Stimulated activated CD4-positive, alpha-beta T cell treated with anti-CD3 and anti-CD28 coated beads, Interleukin-4, amount 100 ng/mL, for 4 hours (primary cell): ENCODE data around the gene TMEM200A.

Experiments
- DNase-seq, 2 experiments: peaks; one replicate each; pipeline ENCODE4 v3.0.0-alpha.2; 2020

Gene TMEM200A

GRCh38 chr6:130379223-130379622 lies 13.4 kb downstream of the TMEM200A start:
- DNase-seq: no peak

- no peak for DNase-seq
Measured at GRCh38 chr6:130381012-130381411, 15.2 kb downstream of the TMEM200A start.

- peak in 1 of 2 experiments; percentile 9 for DNase-seq
Measured at GRCh38 chr6:130381459-130382380, 15.9 kb downstream of the TMEM200A start.

DNA sequence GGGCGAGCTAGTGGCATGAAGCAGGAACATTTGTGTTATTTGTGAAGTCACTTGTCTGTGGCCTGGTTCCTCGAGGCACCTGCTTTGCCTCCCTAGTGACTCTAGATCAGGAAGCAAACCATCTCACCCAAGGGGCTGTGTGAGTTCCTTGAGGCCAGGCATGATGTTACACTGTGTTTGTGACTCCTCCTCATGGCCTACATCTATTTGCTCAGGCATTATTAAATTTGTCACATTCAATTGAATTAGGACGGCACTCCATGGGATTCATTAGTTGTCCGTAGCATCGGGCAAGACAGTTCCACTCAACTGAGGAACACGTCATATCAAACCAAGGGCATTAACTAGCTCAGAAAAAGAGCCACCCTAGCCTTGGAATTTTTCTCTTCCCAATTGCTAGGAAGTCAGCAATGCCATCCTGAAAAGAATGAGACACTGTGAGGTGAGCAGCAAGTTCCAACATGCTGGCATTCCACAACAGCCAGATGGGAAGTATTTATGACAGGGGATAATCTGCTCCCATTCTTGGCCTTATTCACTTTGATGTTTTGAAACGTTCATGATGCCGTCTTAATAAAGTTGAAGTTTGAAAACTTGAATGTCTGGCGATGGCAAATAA lies 17.2 kb downstream of the TMEM200A start:
- no peak for DNase-seq

DNA sequence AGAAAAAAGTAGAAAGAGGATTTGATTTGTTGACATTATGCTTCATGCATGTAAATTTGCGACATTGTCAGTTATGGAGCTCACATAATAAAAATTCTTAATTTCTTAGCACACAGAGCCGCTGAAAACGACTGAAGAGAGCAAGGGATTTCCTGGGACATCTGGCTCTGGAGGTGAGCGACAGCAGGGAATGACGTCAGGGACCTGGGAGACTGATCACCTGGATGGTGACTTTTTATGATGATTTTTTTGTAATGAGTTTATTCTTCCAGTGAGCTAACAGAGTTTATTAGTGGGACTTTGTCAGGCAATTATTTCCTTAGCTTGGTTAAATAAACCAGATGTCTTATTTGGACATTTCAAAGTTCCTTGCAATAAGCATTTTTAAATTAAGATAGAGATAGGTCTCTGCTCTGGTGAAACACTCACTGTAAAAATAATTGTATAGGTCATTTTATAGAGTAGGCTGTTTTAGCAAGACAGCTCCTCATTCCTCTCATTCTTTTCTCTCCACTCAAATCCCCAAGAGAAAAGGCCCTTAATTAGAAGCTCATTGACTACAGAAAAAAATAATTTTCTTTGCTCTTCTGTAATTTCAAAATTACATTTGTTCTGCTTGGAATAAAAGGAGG lies 19.4 kb downstream of the TMEM200A start:
- DNase-seq: no peak

- DNase-seq: no peak
Measured at GRCh38 chr6:130389142-130389541, 23.3 kb downstream of the TMEM200A start.

GRCh38 chr6:130390890-130391289 lies 25.1 kb downstream of the TMEM200A start:
- DNase-seq: no peak

DNA sequence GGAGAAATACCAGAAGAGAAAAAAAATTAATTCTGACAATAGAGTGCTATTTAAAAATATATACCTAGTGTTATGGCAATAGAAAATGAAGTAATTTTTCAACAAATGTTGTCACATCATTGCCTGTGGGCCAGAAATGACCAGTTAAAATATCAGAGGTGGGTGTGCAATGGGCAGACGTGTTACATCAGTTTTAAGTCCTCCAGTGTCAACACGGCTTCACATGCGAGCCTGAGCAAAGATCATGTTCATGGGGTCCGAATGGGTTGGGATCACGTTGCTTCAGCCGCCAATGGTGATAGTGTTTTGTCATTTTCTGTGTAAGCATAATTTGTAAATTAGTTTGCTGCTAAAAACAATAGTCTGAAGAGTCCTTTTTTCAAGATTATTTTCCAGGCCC lies 27.5 kb downstream of the TMEM200A start:
- DNase-seq: no peak

DNA sequence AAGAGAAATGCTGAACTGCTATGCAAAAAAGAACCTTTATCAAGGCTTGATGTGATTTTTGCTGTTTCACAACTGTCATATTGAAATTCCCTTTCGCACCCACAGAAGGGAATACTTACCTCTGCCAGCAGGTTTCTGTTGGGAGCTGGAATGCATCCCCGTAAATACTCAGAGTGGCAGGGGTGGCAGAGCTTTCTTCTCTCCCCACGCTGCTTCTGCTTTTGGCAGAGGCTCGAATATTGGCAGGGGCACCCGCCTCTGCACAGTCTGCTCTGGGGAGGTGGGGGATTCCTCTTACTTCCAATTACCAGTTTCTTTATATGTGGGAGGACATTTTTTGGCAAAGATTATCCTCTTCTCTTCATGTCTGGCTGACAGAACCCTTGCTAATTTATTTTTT lies 28.4 kb downstream of the TMEM200A start:
- DNase-seq: no peak

DNA sequence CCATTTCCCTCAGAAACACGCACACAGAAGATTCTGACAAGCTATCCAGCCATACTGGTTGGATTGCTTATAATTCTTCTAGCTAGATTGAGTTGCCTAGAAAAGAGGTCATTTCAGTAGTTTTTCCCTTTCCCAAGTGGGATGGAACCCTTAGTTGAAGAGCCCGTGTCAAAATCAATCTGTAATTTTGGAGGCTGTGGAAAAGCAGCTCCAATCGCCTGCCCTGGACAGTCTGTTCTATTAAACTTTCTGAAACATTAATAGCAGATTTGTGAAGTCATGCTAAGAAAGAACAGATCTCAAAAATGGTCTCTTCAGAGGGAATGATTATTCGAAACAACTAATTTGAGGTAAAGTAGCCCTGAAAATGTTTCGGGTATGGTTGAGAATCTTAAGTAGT lies 29.3 kb downstream of the TMEM200A start:
- DNase-seq: no peak

- DNase-seq: no peak
Measured at GRCh38 chr6:130396722-130397121, 30.9 kb downstream of the TMEM200A start.

DNA sequence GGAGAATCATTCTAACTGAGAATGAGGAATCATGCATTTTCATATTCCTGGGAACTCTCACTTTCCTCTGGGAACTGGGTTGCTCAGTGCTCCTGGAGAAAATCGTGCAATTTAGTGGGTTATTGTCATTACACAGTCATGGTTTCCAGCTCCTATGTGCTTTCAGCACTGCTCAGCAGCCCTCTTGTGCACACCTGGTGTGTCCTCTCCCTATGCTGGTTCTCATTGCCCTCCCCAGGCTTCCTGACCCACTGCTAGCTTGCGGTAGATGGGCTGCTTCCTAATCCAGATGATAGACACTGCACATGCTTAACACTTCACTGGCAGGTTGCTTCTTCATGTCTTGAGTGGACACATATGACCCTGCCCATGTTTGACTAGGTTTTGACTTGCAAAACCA lies 39.7 kb downstream of the TMEM200A start:
- no peak for DNase-seq

GRCh38 chr6:130407032-130407431 lies 41.2 kb downstream of the TMEM200A start:
- DNase-seq: no peak

GRCh38 chr6:130409418-130410100 lies 43.7 kb downstream of the TMEM200A start:
- no peak for DNase-seq

DNA sequence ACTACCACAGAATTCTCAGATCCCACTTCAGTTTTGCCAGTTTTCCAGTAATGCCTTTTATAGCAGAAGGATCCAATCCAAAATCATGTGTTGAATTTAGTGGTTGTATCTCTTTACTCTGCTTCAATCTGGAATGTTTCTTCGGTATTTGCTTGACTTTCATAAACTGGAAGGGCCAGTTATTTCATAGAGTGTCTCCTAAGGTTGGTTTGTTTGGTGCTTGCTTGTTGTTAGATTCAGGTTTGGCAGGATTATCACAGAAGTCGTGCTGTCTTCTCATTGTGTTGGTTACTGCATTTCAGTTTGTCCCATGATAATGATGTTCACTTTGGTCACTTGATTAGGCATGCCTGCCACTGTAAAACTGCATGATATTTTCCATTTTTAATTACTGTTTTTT lies 45.7 kb downstream of the TMEM200A start:
- DNase-seq: no peak

DNA sequence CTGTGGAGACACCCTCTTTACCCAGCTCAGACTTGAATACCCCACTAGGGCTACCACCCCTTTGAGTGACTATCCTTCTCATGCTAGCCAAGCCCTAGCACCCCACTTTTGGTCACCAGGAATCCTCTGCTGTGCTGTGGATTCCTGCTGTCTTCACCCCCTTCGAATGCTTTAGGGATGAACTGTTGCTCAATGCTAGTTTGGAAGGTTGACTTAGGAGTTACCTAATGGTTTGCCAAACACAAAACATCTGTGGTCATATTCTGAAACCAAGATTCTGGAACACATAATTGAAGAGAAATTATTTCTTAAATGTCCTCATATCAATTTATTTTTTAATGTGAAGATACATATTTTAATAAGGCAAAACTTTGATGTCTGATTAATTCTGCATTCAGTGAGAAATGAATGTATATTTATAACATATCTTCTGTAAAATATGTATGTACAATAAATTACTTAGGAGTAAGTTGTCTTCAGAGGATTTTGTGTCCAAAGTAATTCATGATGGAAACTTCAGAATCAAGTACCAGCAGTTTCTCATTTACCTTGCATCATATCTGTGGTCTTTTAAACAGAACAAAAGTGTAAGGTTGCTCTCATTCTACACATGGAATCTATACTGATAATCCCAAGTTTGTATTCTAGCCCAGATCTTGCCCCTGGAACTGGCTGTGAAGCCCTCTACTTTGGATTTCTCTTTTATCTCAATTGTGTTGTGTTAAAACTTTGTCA lies 46.9 kb downstream of the TMEM200A start:
- no peak for DNase-seq

DNA sequence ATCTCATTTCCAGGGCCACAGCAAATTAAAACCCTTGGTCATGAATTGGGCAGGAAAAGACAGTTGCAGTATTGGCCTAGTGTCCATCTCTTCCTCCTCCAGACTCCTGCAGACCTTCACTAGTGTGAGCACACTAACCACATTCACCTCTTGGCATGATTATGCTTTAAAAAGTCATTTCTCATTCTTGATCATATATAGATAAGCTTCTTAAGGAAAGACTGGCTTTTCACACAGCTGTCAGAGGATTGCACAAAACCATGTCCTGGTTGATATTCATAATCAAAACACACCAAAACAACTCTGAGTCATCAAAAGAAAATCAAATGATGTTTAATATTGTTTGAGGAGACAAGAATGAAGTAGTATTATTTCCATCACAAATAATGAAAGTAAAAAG lies 52.1 kb downstream of the TMEM200A start:
- DNase-seq: no peak

- no peak for DNase-seq
Measured at GRCh38 chr6:130420911-130421310, 55.1 kb downstream of the TMEM200A start.

GRCh38 chr6:130421585-130421984 lies 55.8 kb downstream of the TMEM200A start:
- DNase-seq: no peak

DNA sequence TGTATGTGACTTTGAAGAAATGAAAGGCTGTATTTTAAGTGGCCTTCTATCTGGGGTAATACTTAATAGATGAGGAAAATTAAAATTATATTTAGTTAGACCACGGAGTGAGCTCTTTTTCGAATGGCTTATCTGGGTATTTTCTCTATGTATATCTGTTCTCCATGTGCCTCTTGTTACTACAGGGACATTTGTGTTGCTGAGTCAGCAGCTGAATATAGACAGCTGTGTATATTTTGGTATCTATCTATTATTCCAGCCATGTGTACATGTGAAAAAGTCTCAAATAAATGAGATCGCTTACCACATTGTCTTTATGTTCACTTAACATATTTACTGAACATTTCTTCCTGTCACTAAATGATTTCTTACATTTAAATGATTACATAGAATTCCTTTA lies 57.2 kb downstream of the TMEM200A start:
- DNase-seq: no peak

DNA sequence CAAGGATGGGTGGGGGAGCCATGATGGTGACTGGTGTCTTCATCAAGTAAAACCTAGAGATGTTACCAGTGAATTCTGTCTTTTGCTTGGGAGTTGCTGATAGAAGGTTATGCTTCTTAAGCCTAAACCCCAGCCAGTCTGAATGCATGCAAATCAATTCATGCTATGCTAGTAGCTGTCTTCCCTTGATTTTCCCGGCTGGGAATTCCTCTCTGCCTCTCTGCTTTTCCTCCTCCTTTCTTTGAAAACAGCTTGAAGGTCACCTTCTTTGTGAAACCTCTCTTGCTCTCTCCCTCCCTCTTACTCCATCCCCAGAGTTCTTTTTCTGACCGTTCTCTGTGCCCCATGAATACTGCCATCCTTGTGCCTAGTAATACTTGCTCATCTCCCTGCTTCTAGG lies 58.9 kb downstream of the TMEM200A start:
- no peak for DNase-seq

- DNase-seq: no peak
Measured at GRCh38 chr6:130425537-130425936, 59.7 kb downstream of the TMEM200A start.
